Left hindlimb (tissue), 1 donor: ENCODE measurements around the gene IL12RB1.

ENCODE experiments used
- DNase-seq: peaks from one replicate; pipeline ENCODE4 v3.0.0-alpha.2; 2018

The IL12RB1 gene

GRCh38 chr19:18085702-18086457, 854 bp downstream of the IL12RB1 start:
- no peak for DNase-seq

GRCh38 chr19:18083929-18084684, 2.6 kb downstream of the IL12RB1 start:
- no peak for DNase-seq

DNA sequence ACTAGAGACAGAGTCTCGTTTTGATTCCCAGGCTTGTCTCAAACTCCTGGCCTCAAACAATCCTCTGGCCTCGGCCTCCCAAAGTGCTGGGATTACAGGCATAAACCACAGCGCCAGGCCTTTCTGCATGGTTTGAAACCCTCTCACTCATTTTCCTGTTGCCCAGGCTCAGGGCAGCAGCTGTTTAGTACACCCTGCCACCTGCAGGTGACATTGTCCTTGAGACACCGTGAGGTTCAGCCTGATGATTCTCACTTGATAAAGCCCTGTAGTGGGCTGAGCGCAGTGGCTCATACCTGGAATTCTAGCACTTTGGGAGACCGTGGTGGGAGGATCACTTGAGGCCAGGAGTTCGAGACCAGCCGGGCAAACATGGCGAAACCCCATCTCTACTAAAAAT, 12.5 kb downstream of the IL12RB1 start:
- DNase-seq: no peak

GRCh38 chr19:18073197-18073596, 13.5 kb downstream of the IL12RB1 start:
- no peak for DNase-seq

- DNase-seq: no peak
Measured at GRCh38 chr19:18072335-18072734, 14.4 kb downstream of the IL12RB1 start.

GRCh38 chr19:18070181-18070580, 16.6 kb downstream of the IL12RB1 start:
- no peak for DNase-seq

DNA sequence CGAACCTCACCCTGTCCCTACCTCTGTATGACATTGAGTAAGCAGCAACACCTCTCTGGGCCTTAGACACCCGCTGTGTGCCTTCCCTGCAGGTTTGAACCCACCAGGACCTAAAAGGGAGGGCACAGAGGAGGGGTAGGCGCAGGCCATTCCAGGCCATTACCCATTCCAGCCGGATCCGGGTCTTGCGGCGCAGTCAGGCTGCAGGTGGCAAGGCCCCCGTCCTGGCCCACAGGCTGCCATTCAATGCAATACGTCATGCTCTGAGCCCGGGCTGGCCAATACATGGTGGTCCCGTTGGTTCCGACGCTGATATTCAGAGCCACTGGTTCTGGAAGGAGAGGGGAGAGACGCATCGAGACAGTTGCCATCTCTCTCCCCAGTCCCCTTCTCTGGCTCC, 17.4 kb downstream of the IL12RB1 start:
- DNase-seq: no peak

DNA sequence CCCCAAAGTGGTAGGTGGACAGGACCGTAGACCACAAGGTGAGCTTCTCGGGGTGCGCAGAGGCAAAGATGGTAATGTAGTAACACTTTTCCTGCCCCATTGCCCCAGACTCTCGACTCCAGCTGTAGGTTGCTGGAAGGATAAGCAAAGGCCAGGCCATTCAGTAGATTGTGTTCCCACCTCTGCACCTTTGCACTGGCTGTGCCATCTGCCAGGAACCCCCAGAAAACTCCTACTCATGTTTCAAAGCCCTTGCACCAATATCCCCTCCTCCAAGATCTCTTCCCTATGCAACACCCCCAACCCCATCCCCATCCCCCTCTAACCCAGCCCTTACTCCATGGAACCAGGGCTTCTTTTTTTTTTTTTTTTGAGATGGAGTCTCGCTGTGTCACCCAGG, 18.3 kb downstream of the IL12RB1 start:
- DNase-seq: no peak

DNA sequence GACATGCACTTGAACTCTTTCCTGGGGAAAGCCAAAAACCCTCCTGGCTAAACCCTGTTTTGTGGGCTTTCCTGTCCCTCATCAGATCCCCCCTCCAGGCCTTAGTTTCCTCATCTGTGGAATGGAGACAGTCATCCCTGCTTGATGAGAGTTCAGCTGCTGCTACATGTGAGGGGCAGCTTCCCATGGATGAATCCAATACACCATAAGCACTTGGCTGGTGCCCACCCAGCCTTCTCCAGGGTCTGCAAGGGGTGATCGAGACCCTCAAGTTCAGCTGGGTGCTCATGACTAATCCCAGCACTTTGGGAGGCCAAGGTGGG, 21.6 kb downstream of the IL12RB1 start:
- DNase-seq: no peak

GRCh38 chr19:18063463-18063862, 23.3 kb downstream of the IL12RB1 start:
- no peak for DNase-seq

DNA sequence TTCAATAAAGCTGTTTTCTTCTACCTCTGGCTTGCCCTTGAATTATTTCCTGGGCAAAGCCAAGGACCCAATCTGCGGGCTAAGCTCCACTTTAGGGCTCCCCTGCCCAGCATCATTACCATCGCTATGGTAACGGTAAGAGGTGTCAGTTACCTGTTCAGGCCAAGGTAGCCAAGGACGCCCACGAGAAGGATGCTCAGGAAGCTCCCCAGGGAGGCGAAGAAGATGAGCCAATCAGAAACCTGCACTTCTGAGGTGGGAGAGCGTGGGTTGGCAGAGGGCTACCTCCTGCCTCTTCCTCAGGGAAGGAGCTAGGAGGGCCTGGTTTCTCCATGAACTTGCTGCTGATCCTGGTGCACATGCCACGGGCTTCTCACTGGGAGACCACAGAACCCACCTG, 24.7 kb downstream of the IL12RB1 start:
- DNase-seq: no peak

DNA sequence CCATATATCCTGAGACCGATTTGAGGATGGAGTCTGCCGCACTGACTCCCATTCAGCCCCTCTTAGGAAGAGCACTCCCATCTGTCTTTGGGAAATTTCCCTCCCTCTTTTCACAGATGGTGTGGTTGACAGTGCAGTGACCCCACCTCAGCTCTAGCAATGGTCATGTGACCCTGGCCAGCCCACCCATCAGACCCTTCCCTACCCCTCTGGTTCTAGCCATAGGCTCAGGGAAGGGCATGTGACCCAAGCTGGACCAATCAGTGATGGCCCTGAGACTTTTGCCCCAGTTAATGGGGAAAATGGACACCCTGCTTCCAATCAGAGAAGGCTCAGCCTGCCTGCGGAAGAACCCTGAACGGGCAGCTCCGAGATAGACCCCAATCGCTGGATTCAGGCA, 26.3 kb downstream of the IL12RB1 start:
- no peak for DNase-seq

DNA sequence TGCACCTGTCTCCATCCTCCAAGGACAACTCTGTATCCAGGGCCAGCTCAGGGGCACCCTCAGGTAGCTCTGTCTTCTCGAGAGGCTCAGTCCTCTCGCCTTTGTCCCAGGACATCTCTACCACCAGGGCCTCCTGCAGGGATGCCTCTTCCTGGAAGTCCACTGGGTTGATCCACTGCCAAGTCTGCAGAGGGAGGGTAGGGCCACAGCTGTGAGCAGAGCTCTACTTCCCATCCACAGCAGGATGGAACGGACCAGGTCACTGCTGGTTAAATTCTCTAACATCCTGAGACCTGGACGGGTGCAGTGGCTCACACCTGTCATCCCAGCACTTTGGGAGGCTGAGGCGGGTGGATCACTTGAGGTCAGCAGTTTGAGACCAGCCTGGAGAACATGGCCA, 26.8 kb downstream of the IL12RB1 start:
- no peak for DNase-seq

GRCh38 chr19:18059297-18059696, 27.4 kb downstream of the IL12RB1 start:
- no peak for DNase-seq

DNA sequence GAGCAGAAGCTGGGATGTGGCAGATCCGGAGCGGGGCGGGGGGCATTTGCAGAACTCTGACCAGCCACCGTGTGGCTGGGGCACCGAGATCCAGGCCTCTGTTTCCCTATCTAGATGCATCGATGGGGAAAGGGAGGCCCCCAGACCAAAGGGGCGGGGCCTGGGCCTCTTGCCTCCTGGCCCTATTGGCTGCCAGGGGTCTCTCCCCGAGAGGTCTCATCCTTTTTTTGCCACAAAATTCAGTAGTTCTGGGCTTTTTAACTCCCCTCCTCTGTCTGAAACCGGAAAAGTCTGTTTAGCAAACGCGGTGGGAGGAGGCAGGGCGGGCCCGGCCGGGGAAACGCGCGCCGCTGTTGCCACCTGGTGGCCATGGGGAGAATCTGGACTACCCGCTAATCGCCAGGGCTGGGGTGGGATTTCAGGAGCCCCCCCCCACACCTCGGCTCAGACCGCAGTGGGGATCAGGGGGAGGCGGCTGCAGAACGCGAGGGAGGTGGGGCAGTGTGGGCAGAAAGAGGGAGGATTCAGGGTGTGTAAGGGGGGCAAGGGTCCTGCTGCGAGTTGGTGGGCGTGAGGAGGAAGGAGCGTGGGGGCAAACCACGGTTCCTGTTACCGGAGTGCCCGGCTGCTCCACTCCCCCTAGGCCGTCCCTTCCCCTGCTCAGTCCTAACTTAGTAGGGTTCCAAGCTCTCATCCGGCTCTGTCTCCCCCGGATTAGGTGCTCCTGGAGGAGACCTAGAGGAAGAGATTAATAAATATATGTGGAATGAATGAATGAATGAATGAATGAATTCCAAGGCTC, 28.3 kb downstream of the IL12RB1 start:
- peak; percentile 87 for DNase-seq

GRCh38 chr19:18057557-18057956, 29.2 kb downstream of the IL12RB1 start:
- DNase-seq: no peak

DNA sequence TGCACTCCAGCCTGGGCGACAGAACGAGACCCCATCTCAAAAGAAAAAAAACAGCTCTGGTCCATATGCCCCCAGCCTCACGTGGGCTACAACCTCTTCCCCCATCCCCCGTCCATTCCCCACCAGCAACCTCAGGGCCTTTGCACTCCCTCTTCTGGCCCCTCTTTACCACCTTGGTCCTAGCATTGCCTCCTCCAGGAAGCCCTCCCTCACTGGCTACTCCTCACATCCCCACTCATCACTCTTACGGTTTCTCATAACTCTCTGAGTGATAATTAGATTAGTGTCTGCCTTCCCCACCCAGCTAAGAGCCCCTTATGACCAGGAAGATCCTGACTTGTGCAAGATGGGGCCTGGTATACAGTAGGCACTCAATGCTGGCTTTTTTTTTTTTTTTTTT, 30.8 kb downstream of the IL12RB1 start:
- DNase-seq: no peak

DNA sequence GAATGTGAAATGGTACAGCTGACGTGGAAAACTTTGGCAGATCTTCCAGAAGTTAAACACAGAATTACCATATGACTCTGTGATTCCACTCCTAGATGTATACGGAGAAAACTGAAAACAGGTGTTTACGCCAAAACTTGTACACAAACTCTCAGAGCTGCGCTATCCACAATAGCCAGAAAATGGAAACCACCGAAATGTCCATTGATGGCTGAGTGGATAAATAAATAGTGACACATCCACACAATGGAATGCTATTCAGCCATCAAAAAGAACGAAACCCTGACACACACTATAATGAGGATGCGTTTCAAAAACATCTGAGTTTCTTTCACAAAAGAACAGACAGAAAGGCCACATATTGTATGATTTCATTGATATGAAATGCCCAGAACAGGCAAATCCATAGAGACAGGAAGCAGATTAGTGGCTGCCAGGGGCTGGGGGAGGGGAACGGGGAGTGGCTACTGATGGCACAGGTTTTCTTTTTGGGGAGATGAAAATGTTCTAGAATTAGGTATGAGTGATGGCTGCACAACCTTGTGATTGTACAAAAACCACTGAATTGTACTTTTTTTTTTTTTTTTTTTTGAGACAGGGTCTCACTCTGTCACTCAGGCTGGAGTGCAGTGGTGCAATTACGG, 33.0 kb downstream of the IL12RB1 start:
- DNase-seq: no peak

DNA sequence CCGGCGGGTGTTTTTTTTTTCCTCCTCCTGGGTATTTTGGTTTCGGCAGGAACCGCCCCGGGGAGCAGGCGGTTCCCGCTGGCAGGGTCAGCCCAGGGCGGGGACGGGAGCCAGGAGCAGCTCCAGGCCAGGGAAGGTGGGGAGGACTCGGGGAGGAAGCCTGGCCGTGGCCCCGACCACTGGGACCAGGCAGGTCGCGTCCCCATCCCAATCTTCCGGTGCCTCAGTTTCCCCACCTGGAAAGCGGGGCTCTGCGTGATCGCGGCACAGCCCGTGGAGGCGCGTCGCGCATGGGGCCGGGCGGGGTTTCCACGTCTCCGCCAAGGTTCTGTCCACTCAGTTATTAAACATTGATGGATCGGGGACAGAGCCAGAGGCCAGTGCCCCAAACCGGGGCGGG, 34.8 kb downstream of the IL12RB1 start:
- no peak for DNase-seq

DNA sequence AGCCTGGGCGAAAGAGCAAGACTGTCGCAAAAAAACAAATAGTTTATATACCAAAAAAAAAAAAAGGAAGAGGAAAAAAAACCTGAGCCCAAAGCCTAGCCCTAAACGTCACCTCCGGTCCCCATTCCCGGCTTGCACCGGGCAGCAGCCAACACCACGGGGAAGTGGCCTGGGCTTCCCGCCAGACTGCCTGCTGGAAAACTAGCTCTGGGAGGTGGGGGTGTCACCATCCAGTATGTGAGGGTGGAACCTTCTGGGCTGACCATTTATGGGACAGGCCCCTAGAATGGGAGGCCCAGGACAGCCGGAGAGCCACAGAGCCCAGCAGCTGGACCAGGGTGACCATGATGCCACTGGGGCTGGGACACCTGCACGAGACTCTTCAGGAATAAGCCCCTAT, 37.3 kb downstream of the IL12RB1 start:
- peak; percentile 80 for DNase-seq

GRCh38 chr19:18046059-18046718, 40.5 kb downstream of the IL12RB1 start:
- no peak for DNase-seq

DNA sequence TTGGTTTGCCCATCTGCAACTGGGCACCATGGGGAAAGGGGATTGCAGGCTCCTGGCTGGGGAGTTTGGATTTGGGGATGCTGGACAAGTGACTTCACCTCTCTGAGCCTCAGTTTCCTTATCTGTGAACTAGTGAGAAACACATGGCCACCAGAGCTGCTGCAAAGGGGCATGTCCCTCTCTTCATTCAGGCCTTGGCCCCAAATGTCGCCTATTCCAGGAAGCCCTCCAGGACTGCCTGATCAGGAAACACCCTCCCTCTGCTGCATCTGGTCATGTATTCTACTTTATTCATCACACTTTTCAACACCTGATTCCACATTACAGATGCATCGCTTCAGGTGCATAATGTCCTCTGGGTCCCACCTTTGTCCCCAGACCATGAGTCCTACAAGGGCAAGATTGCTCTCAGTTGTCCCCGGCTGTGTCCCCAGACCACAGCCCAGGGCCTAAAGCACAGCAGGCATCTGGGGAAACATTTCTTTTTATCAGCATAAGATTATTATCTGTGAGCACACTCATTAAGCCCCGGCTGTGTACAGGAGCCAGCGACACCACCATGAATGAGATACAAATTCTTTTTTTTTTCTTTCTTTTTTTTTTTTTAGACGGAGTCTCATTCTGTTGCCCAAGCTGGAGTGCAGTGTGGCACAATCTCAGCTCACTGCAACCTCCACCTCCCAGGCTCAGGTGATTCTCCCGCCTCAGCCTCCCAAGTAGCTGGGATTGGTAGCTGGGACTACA, 41.3 kb downstream of the IL12RB1 start:
- DNase-seq: no peak
